Fibroblast of villous mesenchyme (primary cell): ENCODE results near the gene FHOD3. TPM values are rescaled to one million over a fixed set of nuclear protein-coding genes. Genes with fewer than 3 reads are reported as not detected.
"Not testable (repeated sequence)": the region's sequence is repeated elsewhere in the genome, so short reads cannot be mapped to it uniquely, and the experiment has no call there.

Experiments used
- DNase-seq: peaks from one replicate; pipeline ENCODE4 v3.0.0-alpha.2; 2010; ENCODE audit warnings: low read depth
- H3K4me3 ChIP-seq: 2 replicates; pipeline ENCODE4 v1.5.1; 2011; ENCODE audit warnings: low read depth, mild to moderate bottlenecking, low read length
- CTCF ChIP-seq: IDR thresholded peaks from 2 replicates; pipeline ENCODE4 v1.5.1; 2012; ENCODE audit warnings: low read depth, mild to moderate bottlenecking, low read length; ENCODE audit not compliant: insufficient read depth
- total RNA-seq: library from RNA; depleted of rRNA; stranded (reverse); fragments of >200 nt; gene quantifications from 2 replicates; pipeline ENCODE4 v1.2.3, GENCODE V29; 2012

Gene FHOD3
- total RNA-seq, 1 donor: 5.2 TPM

- no peak for TF ChIP-seq CTCF
- DNase-seq: no peak
- no peak overlapping the region for H3K4me3 ChIP-seq
Measured at GRCh38 chr18:36354989-36355388, 57.5 kb downstream of the FHOD3 start.

- no peak overlapping the region for H3K4me3 ChIP-seq
- DNase-seq: no peak
- TF ChIP-seq CTCF: no peak
Measured at GRCh38 chr18:36355511-36355910, 58.0 kb downstream of the FHOD3 start.

- DNase-seq, H3K4me3 ChIP-seq: not testable (repeated sequence)
Measured at GRCh38 chr18:36356741-36357140, 59.2 kb downstream of the FHOD3 start.

GRCh38 chr18:36358141-36358540 is 60.6 kb downstream of the FHOD3 start:
- DNase-seq: no peak
- no peak overlapping the region for H3K4me3 ChIP-seq
- no peak for TF ChIP-seq CTCF

GRCh38 chr18:36360256-36360909 is 62.9 kb downstream of the FHOD3 start:
- TF ChIP-seq CTCF: no peak
- no peak overlapping the region for H3K4me3 ChIP-seq
- DNase-seq: no peak

GRCh38 chr18:36364911-36365624 is 67.6 kb downstream of the FHOD3 start:
- DNase-seq: no peak
- no peak overlapping the region for H3K4me3 ChIP-seq
- no peak for TF ChIP-seq CTCF

- no peak for TF ChIP-seq CTCF
- no peak overlapping the region for H3K4me3 ChIP-seq
- DNase-seq: no peak
Measured at GRCh38 chr18:36365836-36366775, 68.6 kb downstream of the FHOD3 start.
